ENCODE data around the gene TXNDC16.

Gene TXNDC16

GRCh38 chr14:52447236-52447635 lies 105.1 kb downstream of the TXNDC16 start:
- DNase-seq (ENCODE audit: low read depth in 2 of 2) = no peak

GRCh38 chr14:52446355-52446754 lies 106.0 kb downstream of the TXNDC16 start:
- DNase-seq (ENCODE audit: low read depth in 2 of 2) = no peak

- DNase-seq (ENCODE audit: low read depth in 2 of 2) = no peak
Measured at GRCh38 chr14:52443506-52443905, 108.8 kb downstream of the TXNDC16 start.

- no peak for DNase-seq (ENCODE audit: low read depth in 2 of 2)
Measured at GRCh38 chr14:52442602-52443001, 109.7 kb downstream of the TXNDC16 start.

- no peak for DNase-seq (ENCODE audit: low read depth in 2 of 2)
Measured at GRCh38 chr14:52442166-52442565, 110.1 kb downstream of the TXNDC16 start.

- no peak for DNase-seq (ENCODE audit: low read depth in 2 of 2)
Measured at GRCh38 chr14:52439476-52439875, 112.8 kb downstream of the TXNDC16 start.

GRCh38 chr14:52434955-52435354 lies 117.3 kb downstream of the TXNDC16 start:
- no peak for DNase-seq (ENCODE audit: low read depth in 2 of 2)

- no peak for DNase-seq (ENCODE audit: low read depth in 2 of 2)
Measured at GRCh38 chr14:52430474-52430873, 121.8 kb downstream of the TXNDC16 start.

GRCh38 chr14:52429451-52429850 lies 122.9 kb downstream of the TXNDC16 start:
- no peak for DNase-seq (ENCODE audit: low read depth in 2 of 2)

- DNase-seq (ENCODE audit: low read depth in 2 of 2) = no peak
Measured at GRCh38 chr14:52427460-52427859, 124.8 kb downstream of the TXNDC16 start.

- no peak for DNase-seq (ENCODE audit: low read depth in 2 of 2)
Measured at GRCh38 chr14:52422650-52423356, 129.5 kb downstream of the TXNDC16 start.

- no peak for DNase-seq (ENCODE audit: low read depth in 2 of 2)
Measured at GRCh38 chr14:52417139-52417538, 135.2 kb downstream of the TXNDC16 start.

GRCh38 chr14:52413729-52414408 lies 138.4 kb downstream of the TXNDC16 start:
- no peak for DNase-seq (ENCODE audit: low read depth in 2 of 2)

GRCh38 chr14:52412426-52412825 lies 139.9 kb downstream of the TXNDC16 start:
- no peak for DNase-seq (ENCODE audit: low read depth in 2 of 2)

GRCh38 chr14:52405314-52405713 lies 147.0 kb downstream of the TXNDC16 start:
- no peak for DNase-seq (ENCODE audit: low read depth in 2 of 2)

- DNase-seq (ENCODE audit: low read depth in 2 of 2) = no peak
Measured at GRCh38 chr14:52402812-52403526, 149.3 kb downstream of the TXNDC16 start.

GRCh38 chr14:52400846-52401245 lies 151.5 kb downstream of the TXNDC16 start:
- DNase-seq (ENCODE audit: low read depth in 2 of 2) = no peak

GRCh38 chr14:52399921-52400595 lies 152.2 kb downstream of the TXNDC16 start:
- DNase-seq (ENCODE audit: low read depth in 2 of 2) = no peak

- no peak for DNase-seq (ENCODE audit: low read depth in 2 of 2)
Measured at GRCh38 chr14:52399104-52399503, 153.2 kb downstream of the TXNDC16 start.

GRCh38 chr14:52397844-52398243 lies 154.5 kb downstream of the TXNDC16 start:
- DNase-seq (ENCODE audit: low read depth in 2 of 2) = no peak

- no peak for DNase-seq (ENCODE audit: low read depth in 2 of 2)
Measured at GRCh38 chr14:52395728-52396127, 156.6 kb downstream of the TXNDC16 start.
